IPS-20b (cell line): ENCODE data around the gene PRKAG1.
"Not testable (repeated sequence)": the region's sequence is repeated elsewhere in the genome, so short reads cannot be mapped to it uniquely, and the experiment has no call there.

Experiments used
- H3K27ac ChIP-seq: one replicate; pipeline ENCODE4 v1.5.1; 2013; ENCODE audit warnings: low read length
- H3K27me3 ChIP-seq: 2 replicates; pipeline ENCODE4 v1.6.1; 2013; ENCODE audit warnings: mild to moderate bottlenecking, low read length, inconsistent platforms; ENCODE audit not compliant: insufficient read depth
- H3K36me3 ChIP-seq: 2 replicates; pipeline ENCODE4 v1.6.1; 2013; ENCODE audit warnings: low read depth, mild to moderate bottlenecking, inconsistent platforms, low read length, moderate library complexity; ENCODE audit not compliant: insufficient read depth
- H3K4me1 ChIP-seq: 2 replicates; pipeline ENCODE4 v1.6.1; 2013; ENCODE audit warnings: mild to moderate bottlenecking, control low read depth, inconsistent platforms, low read length, moderate library complexity; ENCODE audit not compliant: insufficient read depth
- H3K4me3 ChIP-seq: 2 replicates; pipeline ENCODE4 v1.5.1; 2013; ENCODE audit warnings: mild to moderate bottlenecking, low read length, inconsistent platforms
- H3K9ac ChIP-seq: 2 replicates; pipeline ENCODE4 v1.6.1; 2013; ENCODE audit warnings: low read depth, mild to moderate bottlenecking, inconsistent platforms, low read length, moderate library complexity
- H3K9me3 ChIP-seq: 2 replicates; pipeline ENCODE4 v1.6.1; 2013; ENCODE audit warnings: mild to moderate bottlenecking, low read depth, low read length, inconsistent platforms; ENCODE audit not compliant: insufficient read depth

Gene PRKAG1

GRCh38 chr12:49018261-49019119 lies at the start of gene PRKAG1:
Gene PRKAG1, minus strand, starts transcription at chr12:49018776. Its CDS starts 36 bp downstream, at chr12:49018740.
- Histone ChIP-seq H3K9ac (peak within 1 kb of the TSS; percentile 94), H3K4me1 (peaks cover 4% of the 10 kb centered on the region; the same call in 1 of the 2 replicates), H3K9me3 (no peaks in the 10 kb centered on the region), H3K27ac (peak within 1 kb of the TSS; percentile 96), H3K36me3 (peaks cover 26% of the 10 kb centered on the region), H3K4me3 (peak within 1 kb of the TSS; percentile 95), H3K27me3 (no peaks in the 10 kb centered on the region)

GRCh38 chr12:49066120-49066519 lies 47.5 kb upstream of the PRKAG1 start:
- Histone ChIP-seq H3K36me3 (peaks cover 3% of the 10 kb centered on the region; the same call in 1 of the 2 replicates), H3K9ac (no peak overlapping the region)

GRCh38 chr12:49064767-49065152 lies 46.2 kb upstream of the PRKAG1 start:
- Histone ChIP-seq H3K4me3 (no peak overlapping the region), H3K36me3 (peaks cover 3% of the 10 kb centered on the region; the same call in 1 of the 2 replicates), H3K4me1 (no peaks in the 10 kb centered on the region), H3K27ac (no peak overlapping the region), H3K9ac (no peak overlapping the region), H3K27me3 (peaks cover 16% of the 10 kb centered on the region), H3K9me3 (no peaks in the 10 kb centered on the region)

More at GRCh38 chr12:49066120-49066519, 47.5 kb upstream of the PRKAG1 start:
- Histone ChIP-seq H3K9me3 (no peaks in the 10 kb centered on the region), H3K27me3 (peaks cover 18% of the 10 kb centered on the region), H3K27ac (no peak overlapping the region), H3K4me3 (no peak overlapping the region), H3K4me1 (0 out of 2 replicates have a peak, but pooled peaks cover 2% of the 10 kb centered on the region)

DNA sequence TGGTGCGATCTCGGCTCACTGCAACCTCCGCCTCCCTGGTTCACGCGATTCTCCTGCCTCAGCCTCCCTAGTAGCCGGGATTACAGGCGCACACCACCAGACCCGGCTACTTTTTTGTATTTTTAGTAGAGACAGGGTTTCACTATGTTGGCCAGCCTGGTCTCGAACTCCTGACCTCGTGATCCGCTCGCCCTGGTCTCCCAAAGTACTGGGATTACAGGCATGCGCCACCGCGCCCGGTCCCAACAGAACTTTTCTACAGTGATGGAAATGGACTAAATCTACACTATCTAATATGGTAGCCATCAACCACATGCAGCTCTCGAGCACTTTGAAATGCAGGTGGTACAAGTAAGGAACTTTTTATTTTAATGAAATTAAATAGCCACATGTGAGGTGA lies 43.3 kb upstream of the PRKAG1 start:
- not testable (repeated sequence) for H3K9me3 ChIP-seq, H3K4me3 ChIP-seq, H3K4me1 ChIP-seq, H3K36me3 ChIP-seq, H3K9ac ChIP-seq, H3K27ac ChIP-seq, H3K27me3 ChIP-seq

DNA sequence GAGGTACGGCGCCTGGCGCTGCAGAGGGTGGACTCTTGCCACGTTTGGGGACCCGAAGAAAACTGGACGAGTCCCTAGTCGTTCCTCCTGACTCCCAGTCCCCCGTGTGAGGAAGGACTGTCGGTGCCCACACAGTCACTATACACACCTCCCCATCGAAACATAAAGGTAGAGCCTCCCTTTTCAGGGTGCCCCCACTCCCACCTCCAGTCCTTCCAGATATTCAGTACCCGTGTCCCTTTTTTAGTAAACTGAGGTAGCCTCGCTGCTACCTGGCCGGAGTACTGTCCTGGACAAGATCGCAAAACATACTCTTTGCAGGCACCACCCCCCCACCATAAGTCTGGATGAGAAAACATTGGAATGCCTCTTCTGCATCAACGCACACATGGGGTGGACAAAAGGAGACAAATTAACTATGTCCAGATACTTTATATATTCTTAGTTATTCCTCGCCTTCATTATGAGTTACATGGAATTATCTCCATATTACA lies 42.6 kb upstream of the PRKAG1 start:
- H3K9ac ChIP-seq, result peak overlapping the region; percentile 98; the same call in 1 of the 2 replicates
- H3K27ac ChIP-seq, result peak overlapping the region; percentile 94
- H3K27me3 ChIP-seq, result no peaks in the 10 kb centered on the region
- peaks cover 8% of the 10 kb centered on the region; the same call in 1 of the 2 replicates for H3K4me1 ChIP-seq
- H3K4me3 ChIP-seq, result peak overlapping the region; percentile 89
- no peaks in the 10 kb centered on the region for H3K9me3 ChIP-seq
- H3K36me3 ChIP-seq, result peaks cover 3% of the 10 kb centered on the region; the same call in 1 of the 2 replicates

- peaks cover 7% of the 10 kb centered on the region for H3K36me3 ChIP-seq
- H3K4me1 ChIP-seq, result peaks cover 15% of the 10 kb centered on the region
- no peaks in the 10 kb centered on the region for H3K9me3 ChIP-seq
- H3K4me3 ChIP-seq, result peak within 1 kb of the TSS; percentile 89
- peak within 1 kb of the TSS; percentile 98 for H3K9ac ChIP-seq
- peak within 1 kb of the TSS; percentile 94 for H3K27ac ChIP-seq
- H3K27me3 ChIP-seq, result no peaks in the 10 kb centered on the region
Observed at GRCh38 chr12:49060237-49061156, 41.9 kb upstream of the PRKAG1 start, which contains the start of gene KMT2D. Gene KMT2D, minus strand, starts transcription at chr12:49060794. Its CDS starts 5,470 bp downstream, at chr12:49055324.

DNA sequence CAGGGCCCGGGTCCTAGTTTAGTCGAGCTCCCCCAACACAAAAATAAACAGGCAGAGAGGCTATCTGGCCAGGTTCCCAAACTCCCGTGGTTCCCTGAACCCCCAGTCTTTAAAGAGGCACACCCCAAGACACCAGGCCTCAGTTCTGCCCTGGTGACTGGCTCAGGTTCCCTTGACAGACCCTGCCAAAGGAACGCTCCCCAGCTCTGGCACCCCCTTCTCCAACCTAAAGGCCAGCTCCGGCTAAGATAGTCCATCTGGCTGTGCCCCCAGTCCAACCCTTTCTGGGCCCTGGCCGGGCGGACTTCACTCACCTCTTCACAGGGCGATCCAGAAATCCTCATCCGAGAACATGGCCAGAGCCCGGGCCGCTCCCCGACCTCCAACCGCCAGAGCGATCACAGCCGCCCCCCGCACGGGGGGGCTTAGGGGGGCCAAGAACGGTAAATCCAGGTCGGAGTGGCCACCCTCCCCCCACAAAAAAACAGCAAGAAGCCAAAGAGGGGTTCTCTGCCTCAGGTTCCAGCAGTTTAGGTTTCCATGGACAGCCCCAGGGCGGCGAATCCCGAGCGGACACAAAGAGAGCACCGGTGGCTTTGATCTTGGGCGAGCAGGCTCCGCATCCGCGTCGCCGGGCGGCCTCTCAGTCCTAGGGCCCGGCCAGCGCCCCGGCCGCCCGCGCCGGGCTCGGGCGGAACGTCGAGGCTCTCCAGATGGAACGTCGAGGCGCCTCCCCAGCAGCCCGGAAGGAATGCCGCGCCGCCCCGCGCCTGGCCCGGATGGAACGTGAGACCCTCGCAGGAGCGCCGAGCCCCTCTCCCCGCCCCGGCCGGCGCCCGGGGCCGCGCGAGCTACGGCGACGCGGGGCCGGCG lies 41.0 kb upstream of the PRKAG1 start:
- Histone ChIP-seq H3K27ac (peak overlapping the region; percentile 94), H3K27me3 (no peaks in the 10 kb centered on the region), H3K9me3 (no peaks in the 10 kb centered on the region), H3K36me3 (peaks cover 14% of the 10 kb centered on the region), H3K9ac (peak overlapping the region; percentile 98), H3K4me1 (peaks cover 17% of the 10 kb centered on the region), H3K4me3 (peak overlapping the region; percentile 89)

GRCh38 chr12:49059045-49059298 lies 40.4 kb upstream of the PRKAG1 start:
- Histone ChIP-seq H3K27me3 (no peaks in the 10 kb centered on the region), H3K4me1 (peaks cover 17% of the 10 kb centered on the region), H3K9me3 (no peaks in the 10 kb centered on the region), H3K4me3 (peak overlapping the region; percentile 89), H3K36me3 (peaks cover 19% of the 10 kb centered on the region), H3K27ac (no peak overlapping the region), H3K9ac (peak overlapping the region; percentile 98; the same call in 1 of the 2 replicates)

- no peaks in the 10 kb centered on the region for H3K9me3 ChIP-seq
- H3K27me3 ChIP-seq, result no peaks in the 10 kb centered on the region
- peak overlapping the region; percentile 98; the same call in 1 of the 2 replicates for H3K9ac ChIP-seq
- H3K4me1 ChIP-seq, result peaks cover 17% of the 10 kb centered on the region
- H3K36me3 ChIP-seq, result peaks cover 24% of the 10 kb centered on the region
- peak overlapping the region; percentile 89 for H3K4me3 ChIP-seq
- no peak overlapping the region for H3K27ac ChIP-seq
Observed at GRCh38 chr12:49058366-49059044, 39.9 kb upstream of the PRKAG1 start.

DNA sequence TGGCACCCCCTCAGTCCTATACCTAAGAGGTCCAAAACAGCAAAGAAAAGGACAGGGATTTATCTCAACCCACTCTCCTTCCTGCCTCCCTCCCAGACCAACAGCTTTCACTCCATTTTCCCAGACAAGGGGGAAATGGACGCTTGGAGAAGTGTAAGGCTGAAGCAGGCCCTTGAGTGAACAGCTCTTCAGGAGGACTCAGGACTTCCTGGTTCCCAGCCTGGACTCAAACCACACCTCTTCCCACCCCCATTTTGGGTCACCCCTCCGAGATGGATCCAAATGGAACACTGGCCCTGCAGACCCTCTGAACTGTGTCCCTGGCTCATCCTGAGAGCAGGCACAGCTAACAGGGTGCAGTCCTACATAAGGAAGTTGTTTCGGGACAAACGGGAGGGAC lies 39.3 kb upstream of the PRKAG1 start:
- H3K27ac ChIP-seq, result no peak overlapping the region

More for the DNA sequence above, 39.3 kb upstream of the PRKAG1 start:
- Histone ChIP-seq H3K9ac (peak overlapping the region; percentile 98), H3K9me3 (no peaks in the 10 kb centered on the region), H3K4me1 (peaks cover 17% of the 10 kb centered on the region), H3K27me3 (no peaks in the 10 kb centered on the region), H3K36me3 (peaks cover 30% of the 10 kb centered on the region), H3K4me3 (peak overlapping the region; percentile 89)
